ENCODE measurements around the gene BNIPL. TPM values are rescaled to one million over a fixed set of nuclear protein-coding genes. Genes with fewer than 3 reads are reported as not detected.

BNIPL gene
- total and polyA plus RNA-seq, 2 of the 13 experiments (the other 11 are each of a cell fraction or from before 2014, with no cell fraction given): 0.40 to 1.1 TPM

- TF ChIP-seq ZBTB38 (CRISPR knock-in tag; IDR thresholded peaks at IDR 0.05) (peak; percentile 68; the same call in 1 of the 2 replicates), ZMYM2 (CRISPR knock-in tag; IDR thresholded peaks at IDR 0.05) (peak; percentile 58), SP2 (CRISPR knock-in tag; IDR thresholded peaks at IDR 0.05) (0 out of 2 replicates have a peak, but pooled peaks have one; percentile 16), NCOR1 (IDR thresholded peaks at IDR 0.05; ENCODE audit: borderline replicate concordance, low read length) (no peak), TFAP4 (IDR thresholded peaks at IDR 0.05; ENCODE audit: borderline replicate concordance, low read depth) (peak; percentile 24; the same call in 1 of the 2 replicates), KAT8 (CRISPR knock-in tag; IDR thresholded peaks at IDR 0.05) (peak; percentile 83), BCL3 (CRISPR knock-in tag; IDR thresholded peaks at IDR 0.05) (no peak; the same call in 1 of the 2 replicates), NFKBIZ (CRISPR knock-in tag; IDR thresholded peaks at IDR 0.05) (peak; percentile 70; the same call in 1 of the 2 replicates), NBN (conservative IDR thresholded peaks at IDR 0.05) (no peak), ARID2 (CRISPR knock-in tag; IDR thresholded peaks at IDR 0.05; ENCODE audit: borderline replicate concordance) (no peak), ZNF772 (CRISPR knock-in tag; IDR thresholded peaks at IDR 0.05) (peak; percentile 52; the same call in 1 of the 2 replicates), MED8 (CRISPR knock-in tag; IDR thresholded peaks at IDR 0.05; ENCODE audit: insufficient replicate concordance) (peak; percentile 56), CEBPB (IDR thresholded peaks at IDR 0.05; ENCODE audit: borderline replicate concordance, low read depth, low read length) (peak; percentile 95), U2AF2 (IDR thresholded peaks at IDR 0.05; ENCODE audit: low read depth, low read length) (no peak), HMG20A (CRISPR knock-in tag; IDR thresholded peaks at IDR 0.05; ENCODE audit: borderline replicate concordance) (no peak), KLF13 (CRISPR knock-in tag; IDR thresholded peaks at IDR 0.05) (no peak), PRMT3 (CRISPR knock-in tag; IDR thresholded peaks at IDR 0.05; ENCODE audit: borderline replicate concordance, low read depth) (no peak), SRSF4 (IDR thresholded peaks at IDR 0.05; ENCODE audit: low read depth, low read length, poor library complexity, severe bottlenecking) (no peak), ZNF282 (IDR thresholded peaks at IDR 0.05; ENCODE audit: partially characterized antibody) (no peak), ZNF552 (CRISPR knock-in tag; IDR thresholded peaks at IDR 0.05; ENCODE audit: borderline replicate concordance) (no peak), ZNF547 (CRISPR knock-in tag; IDR thresholded peaks at IDR 0.05) (peak; percentile 22; the same call in 1 of the 2 replicates), ARHGAP35 (CRISPR knock-in tag; IDR thresholded peaks at IDR 0.05; ENCODE audit: borderline replicate concordance) (no peak), MZF1 (CRISPR knock-in tag; IDR thresholded peaks at IDR 0.05; ENCODE audit: borderline replicate concordance) (peak; percentile 66; the same call in 1 of the 2 replicates), DPF2 (CRISPR knock-in tag; IDR thresholded peaks at IDR 0.05; ENCODE audit: borderline replicate concordance, low read depth) (peak; percentile 18; the same call in 1 of the 2 replicates), AGO1 (IDR thresholded peaks at IDR 0.05; ENCODE audit: low read depth, low read length, poor library complexity, severe bottlenecking) (no peak), KLF15 (CRISPR knock-in tag; IDR thresholded peaks at IDR 0.05; ENCODE audit: borderline replicate concordance) (no peak), YEATS4 (CRISPR knock-in tag; IDR thresholded peaks at IDR 0.05; ENCODE audit: borderline replicate concordance) (peak; percentile 66; the same call in 1 of the 2 replicates), NFIC (IDR thresholded peaks at IDR 0.05; ENCODE audit: low read length) (no peak)
These were observed 23.0 kb downstream of the BNIPL start, which contains the start of gene CDC42SE1 (continued) for GRCh38 chr1:151059109-151060006.
